Gastroesophageal sphincter (tissue), 4 donors: ENCODE results near the gene EPHA10. TPM values are rescaled to one million over a fixed set of nuclear protein-coding genes. Genes with fewer than 3 reads are reported as not detected.
"Not testable (repeated sequence)": the region's sequence is repeated elsewhere in the genome, so short reads cannot be mapped to it uniquely, and the experiment has no call there.

ENCODE experiments used
- ATAC-seq: fragments of 150-250 bp; one replicate; pipeline ENCODE4 v1.9.1; 2016; ENCODE audit warnings: mild to moderate bottlenecking, moderate library complexity
- H3K27ac ChIP-seq, 4 donors: fragments of 200-600 bp; sonication (generic) in 3 of 4; 1 replicate in 3 of 4; 2 replicates in 1 of 4; pipeline ENCODE4 v1.5.1; 2016 to 2019
- H3K27me3 ChIP-seq: fragments of 200-600 bp; sonication (generic); one replicate; pipeline ENCODE4 v1.5.1; 2019
- H3K36me3 ChIP-seq, 2 donors: fragments of 200-600 bp; sonication (generic); one replicate each; pipeline ENCODE4 v1.5.1; 2019; ENCODE audit warnings: control low read depth in 1 of 2
- H3K4me1 ChIP-seq, 3 donors: fragments of 200-600 bp; sonication (generic); 1 replicate in 2 of 3; 2 replicates in 1 of 3; pipeline ENCODE4 v1.5.1; 2016 to 2019; ENCODE audit warnings: control low read depth in 2 of 3
- H3K4me3 ChIP-seq, 2 donors: fragments of 200-600 bp; sonication (generic); one replicate each; pipeline ENCODE4 v1.5.1; 2019; ENCODE audit warnings: mild to moderate bottlenecking in 1 of 2, moderate library complexity in 1 of 2
- H3K9me3 ChIP-seq, 3 donors: fragments of 200-600 bp; sonication (generic); one replicate each; pipeline ENCODE4 v1.5.1; 2017 to 2019; ENCODE audit warnings: control low read depth in 2 of 3
- CTCF ChIP-seq, 4 experiments: fragments of 200-600 bp in 2 of 4; fragments of 450-650 bp in 2 of 4; sonication (generic) in 1 of 4; IDR thresholded peaks; one replicate each; pipeline ENCODE4 v1.5.1; 2017 to 2019; ENCODE audit warnings: antibody characterized with exemption in 4 of 4, mild to moderate bottlenecking in 2 of 4, moderate library complexity in 2 of 4
- EP300 ChIP-seq: sonication (generic); formaldehyde crosslinking; IDR thresholded peaks from one replicate; pipeline ENCODE4 v1.6.1; 2017; ENCODE audit warnings: antibody characterized with exemption, mild to moderate bottlenecking
- POLR2A ChIP-seq, 2 donors: fragments of 450-650 bp; IDR thresholded peaks; one replicate each; pipeline ENCODE4 v1.6.1; 2017; ENCODE audit warnings: antibody characterized with exemption in 2 of 2, mild to moderate bottlenecking in 2 of 2, moderate library complexity in 1 of 2
- POLR2AphosphoS5 ChIP-seq: sonication (generic); formaldehyde crosslinking; IDR thresholded peaks from one replicate; pipeline ENCODE4 v1.6.1; 2017; ENCODE audit warnings: antibody characterized with exemption
- WGBS, 2 donors: methylation state at CpG; one replicate each; pipeline ENCODE4 v1.1.5; 2018; ENCODE audit warnings: low coverage in 1 of 2; 5-methylcytosine and 5-hydroxymethylcytosine counted together
- total RNA-seq, 4 donors: library from RNA; depleted of rRNA; stranded (reverse); fragments of >200 nt; gene quantifications; one replicate each; pipeline ENCODE4 v1.1.0, GENCODE V29; 2016

Gene EPHA10
- total RNA-seq, 4 donors from 2014 or later: 0.12 to 0.93 (median 0.51) TPM

- Histone ChIP-seq H3K4me3 (no peak overlapping the region), H3K4me1 (no peaks in the 10 kb centered on the region), H3K27ac (no peak overlapping the region), H3K27me3 (peaks cover 86% of the 10 kb centered on the region), H3K9me3 (peaks cover 0 to 7% (median 0%) of the 10 kb centered on the region in 3 donors), H3K36me3 (no peaks in the 10 kb centered on the region)
- WGBS, 2 donors: 69 to 79% methylated on average over 2 of the region's 2 CpGs
- ATAC-seq: no peak
- TF ChIP-seq POLR2A (IDR thresholded peaks at IDR 0.05): no peak
- TF ChIP-seq CTCF (IDR thresholded peaks at IDR 0.05): no peak
- no peak for TF ChIP-seq POLR2AphosphoS5
- TF ChIP-seq EP300: no peak
These were observed 25.7 kb downstream of the EPHA10 start for GRCh38 chr1:37739222-37739621.

GRCh38 chr1:37738619-37739018 is 26.3 kb downstream of the EPHA10 start:
- not testable (repeated sequence) for H3K9me3 ChIP-seq, H3K4me1 ChIP-seq, H3K4me3 ChIP-seq, H3K27ac ChIP-seq, ATAC-seq, H3K36me3 ChIP-seq
- 79 to 90% methylated on average over 2 to 4 of the region's 4 CpGs for WGBS, 2 donors
- peaks cover 86% of the 10 kb centered on the region for H3K27me3 ChIP-seq

GRCh38 chr1:37737975-37738374 is 26.9 kb downstream of the EPHA10 start:
- H3K9me3 ChIP-seq, H3K27ac ChIP-seq, ATAC-seq, H3K4me3 ChIP-seq, H3K4me1 ChIP-seq, H3K36me3 ChIP-seq: not testable (repeated sequence)
- H3K27me3 ChIP-seq: peaks cover 91% of the 10 kb centered on the region
- 72% methylated on average over 6 to 7 of the region's 7 CpGs for WGBS, 2 donors

- no peak for ATAC-seq
- 11% methylated on average over 3 to 25 of the region's 32 CpGs for WGBS, 2 donors
- peaks cover 84% of the 10 kb centered on the region for H3K27me3 ChIP-seq
These were observed 30.0 kb downstream of the EPHA10 start for GRCh38 chr1:37734629-37735591.

GRCh38 chr1:37732111-37732780 is 32.7 kb downstream of the EPHA10 start:
- no peak for TF ChIP-seq EP300
- no peak for TF ChIP-seq POLR2AphosphoS5
- no peak for TF ChIP-seq CTCF (IDR thresholded peaks at IDR 0.05)
- no peak for TF ChIP-seq POLR2A (IDR thresholded peaks at IDR 0.05)
- no peaks in the 10 kb centered on the region for H3K9me3 ChIP-seq
- peaks cover 72% of the 10 kb centered on the region for H3K27me3 ChIP-seq
- WGBS, 2 donors: 78 to 85% methylated on average over 7 to 8 of the region's 12 CpGs
- no peak overlapping the region for H3K4me3 ChIP-seq
- no peaks in the 10 kb centered on the region for H3K4me1 ChIP-seq
- ATAC-seq: no peak
- no peak overlapping the region for H3K27ac ChIP-seq
- H3K36me3 ChIP-seq: no peaks in the 10 kb centered on the region

More at GRCh38 chr1:37734629-37735591, 30.0 kb downstream of the EPHA10 start:
- H3K9me3 ChIP-seq: no peaks in the 10 kb centered on the region
- TF ChIP-seq EP300 (no peak), POLR2AphosphoS5 (no peak), CTCF (IDR thresholded peaks at IDR 0.05) (no peak), POLR2A (IDR thresholded peaks at IDR 0.05) (no peak)
- no peak overlapping the region for H3K27ac ChIP-seq
- no peaks in the 10 kb centered on the region for H3K4me1 ChIP-seq
- H3K36me3 ChIP-seq: no peaks in the 10 kb centered on the region
- no peak overlapping the region for H3K4me3 ChIP-seq
